ENCODE data around the gene TOGARAM2.

DNA sequence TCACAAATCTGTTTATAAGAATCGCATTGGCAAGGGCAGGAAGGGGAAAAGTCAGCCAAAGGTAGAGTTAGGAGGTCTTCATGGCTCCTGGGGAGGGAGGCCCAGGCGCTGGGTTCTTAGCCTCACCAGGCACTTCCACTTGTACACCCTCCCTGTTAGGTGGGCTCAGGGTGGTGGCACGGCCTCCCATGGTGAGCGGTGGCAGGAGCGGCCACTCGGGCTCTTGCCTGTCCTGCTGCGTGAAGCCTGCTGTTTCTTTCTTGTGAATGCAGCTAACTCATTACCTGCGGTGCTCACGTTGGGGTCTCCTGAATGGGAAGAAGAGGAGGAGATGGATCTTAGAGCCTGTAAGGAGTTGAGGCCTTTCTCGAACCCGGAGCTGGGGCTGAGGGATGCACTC is 40.8 kb downstream of the TOGARAM2 start:
- TF ChIP-seq, protein P1, sequence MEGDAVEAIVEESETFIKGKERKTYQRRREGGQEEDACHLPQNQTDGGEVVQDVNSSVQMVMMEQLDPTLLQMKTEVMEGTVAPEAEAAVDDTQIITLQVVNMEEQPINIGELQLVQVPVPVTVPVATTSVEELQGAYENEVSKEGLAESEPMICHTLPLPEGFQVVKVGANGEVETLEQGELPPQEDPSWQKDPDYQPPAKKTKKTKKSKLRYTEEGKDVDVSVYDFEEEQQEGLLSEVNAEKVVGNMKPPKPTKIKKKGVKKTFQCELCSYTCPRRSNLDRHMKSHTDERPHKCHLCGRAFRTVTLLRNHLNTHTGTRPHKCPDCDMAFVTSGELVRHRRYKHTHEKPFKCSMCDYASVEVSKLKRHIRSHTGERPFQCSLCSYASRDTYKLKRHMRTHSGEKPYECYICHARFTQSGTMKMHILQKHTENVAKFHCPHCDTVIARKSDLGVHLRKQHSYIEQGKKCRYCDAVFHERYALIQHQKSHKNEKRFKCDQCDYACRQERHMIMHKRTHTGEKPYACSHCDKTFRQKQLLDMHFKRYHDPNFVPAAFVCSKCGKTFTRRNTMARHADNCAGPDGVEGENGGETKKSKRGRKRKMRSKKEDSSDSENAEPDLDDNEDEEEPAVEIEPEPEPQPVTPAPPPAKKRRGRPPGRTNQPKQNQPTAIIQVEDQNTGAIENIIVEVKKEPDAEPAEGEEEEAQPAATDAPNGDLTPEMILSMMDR (conservative IDR thresholded peaks at IDR 0.05; ENCODE audit: low read depth, low read length): no peak
- TF ChIP-seq EZH2 (IDR thresholded peaks at IDR 0.05; ENCODE audit: borderline replicate concordance, low read depth, low read length, poor library complexity, severe bottlenecking): no peak

Data from A673 (cell line).